GF-D8 (cell line): ENCODE data around the gene SORCS3.

ENCODE experiments used
- DNase-seq: peaks from one replicate; lab custom pipeline; 2025; lab: John Stamatoyannopoulos, UW

SORCS3 gene

GRCh38 chr10:104779701-104780100, 138.6 kb downstream of the SORCS3 start:
- no peak for DNase-seq

- no peak for DNase-seq
Observed at GRCh38 chr10:104780165-104780564, 139.1 kb downstream of the SORCS3 start.

GRCh38 chr10:104780946-104781595, 140.0 kb downstream of the SORCS3 start:
- DNase-seq, result no peak

GRCh38 chr10:104784452-104784851, 143.4 kb downstream of the SORCS3 start:
- DNase-seq, result no peak

GRCh38 chr10:104791471-104791870, 150.4 kb downstream of the SORCS3 start:
- DNase-seq, result no peak

GRCh38 chr10:104795411-104795810, 154.3 kb downstream of the SORCS3 start:
- no peak for DNase-seq

- no peak for DNase-seq
Observed at GRCh38 chr10:104796823-104797222, 155.7 kb downstream of the SORCS3 start.

GRCh38 chr10:104802941-104803340, 161.9 kb downstream of the SORCS3 start:
- no peak for DNase-seq

- DNase-seq, result no peak
Observed at GRCh38 chr10:104804880-104805279, 163.8 kb downstream of the SORCS3 start.

GRCh38 chr10:104806801-104807200, 165.7 kb downstream of the SORCS3 start:
- DNase-seq, result no peak

GRCh38 chr10:104807581-104808310, 166.7 kb downstream of the SORCS3 start:
- DNase-seq, result no peak

- no peak for DNase-seq
Observed at GRCh38 chr10:104809288-104810090, 168.4 kb downstream of the SORCS3 start.

GRCh38 chr10:104811166-104811565, 170.1 kb downstream of the SORCS3 start:
- no peak for DNase-seq

- DNase-seq, result no peak
Observed at GRCh38 chr10:104816501-104816900, 175.4 kb downstream of the SORCS3 start.

- DNase-seq, result no peak
Observed at GRCh38 chr10:104819731-104820130, 178.6 kb downstream of the SORCS3 start.

GRCh38 chr10:104822088-104822487, 181.0 kb downstream of the SORCS3 start:
- DNase-seq, result no peak

- no peak for DNase-seq
Observed at GRCh38 chr10:104824380-104825006, 183.4 kb downstream of the SORCS3 start.

GRCh38 chr10:104831272-104831671, 190.2 kb downstream of the SORCS3 start:
- DNase-seq, result no peak

- no peak for DNase-seq
Observed at GRCh38 chr10:104834580-104834979, 193.5 kb downstream of the SORCS3 start.

- no peak for DNase-seq
Observed at GRCh38 chr10:104835422-104835821, 194.3 kb downstream of the SORCS3 start.

- DNase-seq, result no peak
Observed at GRCh38 chr10:104842704-104843103, 201.6 kb downstream of the SORCS3 start.

- no peak for DNase-seq
Observed at GRCh38 chr10:104844073-104844472, 203.0 kb downstream of the SORCS3 start.
